ENCODE data around the gene BPIFA1.

DNA sequence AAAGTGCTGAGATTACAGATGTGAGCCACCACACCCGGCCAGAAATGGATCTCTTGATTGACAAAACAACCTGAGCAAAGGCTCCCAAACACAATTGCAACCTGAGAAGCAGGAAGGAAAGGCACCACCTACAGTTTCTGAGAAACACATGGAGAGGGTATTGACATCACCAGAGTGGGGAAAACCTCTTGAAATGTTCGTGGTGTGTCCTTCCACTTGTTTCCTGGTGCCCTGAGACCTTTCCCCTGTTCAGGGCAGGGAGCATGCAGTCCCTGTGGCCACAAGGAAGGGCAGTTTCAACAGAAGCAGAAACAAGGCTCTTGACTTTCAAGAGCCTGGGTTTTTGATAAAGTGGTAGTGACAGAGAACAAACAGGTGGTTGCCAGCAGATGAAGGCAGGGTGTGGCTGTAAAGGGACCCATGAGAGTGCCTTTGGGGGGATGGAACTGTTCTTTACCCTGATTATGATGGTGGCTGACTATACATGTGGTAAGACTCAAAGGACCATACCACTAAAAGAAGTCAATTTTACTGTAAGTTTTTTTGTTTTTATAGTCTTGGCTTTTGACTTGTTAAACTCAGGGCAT lies 3.2 kb upstream of the BPIFA1 start:
- no peak for TF ChIP-seq CTCF (conservative IDR thresholded peaks at IDR 0.05; ENCODE audit: low read depth, low read length)
- TF ChIP-seq EZH2 (IDR thresholded peaks at IDR 0.05; ENCODE audit: low read length, unreplicated experiment) = no peak

Data from PC-3 (cell line).